ENCODE measurements around the gene KRTAP5-8. TPM values are rescaled to one million over a fixed set of nuclear protein-coding genes. Genes with fewer than 3 reads are reported as not detected.
"Not testable (repeated sequence)": the region's sequence is repeated elsewhere in the genome, so short reads cannot be mapped to it uniquely, and the experiment has no call there.

The KRTAP5-8 gene
- total RNA-seq, 4 donors from 2014 or later: 0.22 TPM; not detected in 3

DNA sequence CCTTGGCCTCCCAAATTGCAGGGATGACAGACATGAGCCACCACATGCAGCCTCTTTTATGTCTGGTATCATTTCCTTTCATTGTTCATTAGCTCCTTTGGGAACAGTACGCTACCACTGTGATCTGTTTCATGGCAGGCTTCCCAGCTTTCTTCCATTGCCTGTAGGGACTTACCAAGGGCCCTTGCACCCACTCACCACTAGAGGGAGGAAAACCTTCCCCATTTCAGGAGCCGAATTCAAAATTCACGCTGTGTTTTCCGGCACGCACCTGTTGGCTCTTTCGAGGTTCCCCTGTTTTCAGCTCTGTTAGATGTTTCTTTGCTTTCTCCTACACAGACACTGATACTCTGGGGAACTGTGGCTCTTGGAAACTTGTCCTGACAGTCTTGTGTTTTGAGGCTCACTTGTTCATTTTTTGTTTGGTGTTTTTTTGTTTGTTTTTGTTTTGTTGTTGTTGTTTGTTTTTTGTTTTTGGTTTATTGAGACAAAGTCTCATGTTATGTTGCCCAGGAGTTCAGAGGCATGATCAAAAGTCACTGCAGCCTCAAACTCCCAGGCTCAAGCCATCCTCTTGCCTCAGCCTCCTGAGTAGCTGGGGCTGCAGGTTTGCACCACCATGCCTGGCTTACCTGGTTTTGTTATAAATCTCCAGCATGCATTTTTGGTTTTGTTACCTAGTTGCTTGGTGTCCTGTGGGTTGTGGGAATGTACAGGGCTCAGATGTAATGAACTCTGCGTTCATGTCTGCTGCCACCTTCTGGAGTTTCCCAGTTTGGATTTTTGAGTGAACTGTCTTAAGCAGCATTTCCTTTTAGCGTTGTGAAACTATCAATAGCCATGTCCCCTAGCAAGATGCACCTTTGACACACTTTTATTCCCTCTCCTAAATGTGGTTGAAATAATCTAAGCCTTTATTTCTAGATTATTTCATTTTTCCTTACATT, 42.5 kb downstream of the KRTAP5-8 start:
- H3K27ac ChIP-seq: no peak overlapping the region
- no peaks in the 10 kb centered on the region for H3K36me3 ChIP-seq
- no peak overlapping the region for H3K4me3 ChIP-seq
- intact Hi-C loops (cut with DNase I): no loop called here
- H3K27me3 ChIP-seq: peaks cover 0 to 33% (median 0%) of the 10 kb centered on the region in 4 donors
- 2 to 12% methylated on average over 8 of the region's 8 CpGs for WGBS, 2 donors
- no peak for TF ChIP-seq POLR2A (IDR thresholded peaks at IDR 0.05)
- TF ChIP-seq, protein P1, sequence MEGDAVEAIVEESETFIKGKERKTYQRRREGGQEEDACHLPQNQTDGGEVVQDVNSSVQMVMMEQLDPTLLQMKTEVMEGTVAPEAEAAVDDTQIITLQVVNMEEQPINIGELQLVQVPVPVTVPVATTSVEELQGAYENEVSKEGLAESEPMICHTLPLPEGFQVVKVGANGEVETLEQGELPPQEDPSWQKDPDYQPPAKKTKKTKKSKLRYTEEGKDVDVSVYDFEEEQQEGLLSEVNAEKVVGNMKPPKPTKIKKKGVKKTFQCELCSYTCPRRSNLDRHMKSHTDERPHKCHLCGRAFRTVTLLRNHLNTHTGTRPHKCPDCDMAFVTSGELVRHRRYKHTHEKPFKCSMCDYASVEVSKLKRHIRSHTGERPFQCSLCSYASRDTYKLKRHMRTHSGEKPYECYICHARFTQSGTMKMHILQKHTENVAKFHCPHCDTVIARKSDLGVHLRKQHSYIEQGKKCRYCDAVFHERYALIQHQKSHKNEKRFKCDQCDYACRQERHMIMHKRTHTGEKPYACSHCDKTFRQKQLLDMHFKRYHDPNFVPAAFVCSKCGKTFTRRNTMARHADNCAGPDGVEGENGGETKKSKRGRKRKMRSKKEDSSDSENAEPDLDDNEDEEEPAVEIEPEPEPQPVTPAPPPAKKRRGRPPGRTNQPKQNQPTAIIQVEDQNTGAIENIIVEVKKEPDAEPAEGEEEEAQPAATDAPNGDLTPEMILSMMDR (IDR thresholded peaks at IDR 0.05): peak; percentile 39 to 80 (median 74)
- no peak for DNase-seq
- no peaks in the 10 kb centered on the region for H3K9me3 ChIP-seq
- H3K4me1 ChIP-seq: peaks cover 0 to 7% (median 0%) of the 10 kb centered on the region in 3 donors

DNA sequence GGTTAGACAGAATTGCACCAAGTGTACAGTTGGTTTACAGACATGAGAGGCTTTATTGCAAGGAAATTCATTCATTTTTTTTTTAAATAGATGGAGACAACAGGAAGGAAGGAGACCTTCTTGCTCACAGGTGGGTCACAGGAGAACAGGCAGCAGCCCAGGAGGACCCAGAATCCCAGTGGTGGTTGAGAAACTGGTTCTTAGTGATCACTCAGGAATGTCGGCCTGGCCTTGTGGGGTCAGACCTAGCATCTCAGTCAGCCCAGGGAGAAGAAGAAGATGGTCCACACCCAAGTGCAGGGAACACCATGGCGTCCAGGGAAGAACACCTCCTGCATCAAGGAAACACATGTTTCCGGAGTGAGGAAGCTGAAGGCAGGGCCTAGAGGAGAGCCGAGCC, 44.0 kb downstream of the KRTAP5-8 start:
- Histone ChIP-seq H3K9me3 (no peaks in the 10 kb centered on the region), H3K27ac (no peak overlapping the region), H3K27me3 (peaks cover 0 to 30% (median 0%) of the 10 kb centered on the region in 4 donors), H3K4me3 (no peak overlapping the region), H3K36me3 (no peaks in the 10 kb centered on the region), H3K4me1 (peaks cover 0 to 7% (median 0%) of the 10 kb centered on the region in 3 donors)
- 74% methylated on average over 3 to 4 of the region's 4 CpGs for WGBS, 2 donors
- TF ChIP-seq, protein P1 (IDR thresholded peaks at IDR 0.05): no peak
- TF ChIP-seq POLR2A (IDR thresholded peaks at IDR 0.05): no peak
- intact Hi-C loops (cut with DNase I): no loop called here
- DNase-seq: no peak

DNA sequence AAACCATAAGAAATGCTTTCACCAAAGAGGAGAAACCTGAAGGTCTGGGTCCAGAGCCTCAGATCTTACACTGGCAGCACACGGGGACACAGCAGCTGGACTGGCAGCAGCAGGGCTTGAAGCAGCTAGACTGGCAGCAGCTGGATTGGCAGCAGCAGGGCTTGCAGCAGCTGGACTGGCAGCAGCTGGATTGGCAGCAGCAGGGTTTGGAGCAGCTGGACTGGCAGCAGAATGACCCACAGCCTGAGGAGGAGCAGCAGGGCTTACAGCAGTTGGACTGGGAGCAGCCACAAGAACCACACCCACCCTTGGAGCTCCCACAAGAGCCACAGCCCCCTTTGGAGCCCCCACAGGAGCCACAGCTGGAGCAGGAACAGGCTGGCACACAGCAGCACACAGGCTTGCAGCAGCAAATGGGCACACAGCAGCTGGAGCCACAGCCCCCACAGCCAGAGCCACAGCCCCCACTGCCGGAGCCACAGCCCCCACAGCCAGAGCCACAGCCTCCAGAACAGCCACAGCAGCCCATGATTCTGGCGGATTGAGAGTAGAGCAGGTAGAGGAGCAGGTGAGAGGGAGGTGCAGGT, 44.6 kb downstream of the KRTAP5-8 start, which contains the start of gene KRTAP5-11:
Gene KRTAP5-11, minus strand, starts transcription at position 567 of the 587 bp plus-strand sequence. Its CDS starts 38 bp downstream, at position 529.
- no peaks in the 10 kb centered on the region for H3K9me3 ChIP-seq
- TF ChIP-seq, protein P1 (IDR thresholded peaks at IDR 0.05): no peak
- no peak for TF ChIP-seq POLR2A (IDR thresholded peaks at IDR 0.05)
- no peak within 1 kb of the TSS for H3K27ac ChIP-seq
- WGBS, 2 donors: 35 to 57% methylated on average over 2 of the region's 3 CpGs
- H3K4me1 ChIP-seq: peaks cover 0 to 7% (median 0%) of the 10 kb centered on the region in 3 donors
- no peaks in the 10 kb centered on the region for H3K36me3 ChIP-seq
- no peak within 1 kb of the TSS for H3K4me3 ChIP-seq
- H3K27me3 ChIP-seq: peaks cover 0 to 30% (median 0%) of the 10 kb centered on the region in 4 donors
- intact Hi-C loops (cut with DNase I): no loop called here
- no peak for DNase-seq

DNA sequence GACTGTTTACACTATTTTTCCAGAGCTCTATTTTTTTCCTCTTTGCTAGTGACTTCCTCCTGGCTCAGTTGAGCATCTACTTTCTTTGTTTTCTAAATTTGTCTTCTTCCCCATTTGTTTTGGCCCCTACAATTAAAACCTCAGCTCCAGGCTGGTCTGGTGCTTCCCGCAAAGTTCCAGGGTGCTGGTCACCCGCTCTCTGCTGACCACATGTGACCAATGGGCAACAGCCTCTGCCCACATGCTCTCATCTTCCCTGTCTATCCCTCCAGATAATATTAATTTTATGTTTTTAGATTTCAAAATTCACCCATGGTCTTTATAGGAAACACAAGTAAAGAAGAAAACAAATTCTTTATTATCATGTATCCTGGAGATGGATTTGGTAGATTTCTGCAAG, 45.1 kb downstream of the KRTAP5-8 start:
- intact Hi-C loops (cut with DNase I); H3K9me3 ChIP-seq; H3K36me3 ChIP-seq; H3K4me3 ChIP-seq; H3K27ac ChIP-seq; DNase-seq; H3K4me1 ChIP-seq: not testable (repeated sequence)
- 60 to 79% methylated on average over 2 of the region's 2 CpGs for WGBS, 2 donors
- peaks cover 0 to 30% (median 0%) of the 10 kb centered on the region in 4 donors for H3K27me3 ChIP-seq

DNA sequence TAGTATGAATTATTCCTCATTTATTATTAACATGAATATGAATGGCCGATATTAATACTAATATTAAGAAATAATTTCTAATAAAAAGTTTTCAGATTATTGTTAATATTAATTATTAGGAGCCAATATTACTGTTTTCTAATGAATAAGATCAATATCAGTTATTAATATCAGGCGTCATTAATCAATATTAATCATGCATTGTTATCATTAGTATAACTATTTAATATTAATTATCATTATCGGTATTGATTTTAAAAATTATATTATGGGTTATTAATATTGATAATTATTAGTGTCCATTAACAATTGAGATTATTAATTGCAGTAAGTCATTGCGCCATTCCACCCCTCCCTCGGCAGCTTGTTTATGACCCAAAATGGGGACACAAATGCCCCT, 47.8 kb downstream of the KRTAP5-8 start:
- H3K9me3 ChIP-seq; DNase-seq; H3K36me3 ChIP-seq; H3K4me3 ChIP-seq; H3K27ac ChIP-seq; H3K4me1 ChIP-seq; intact Hi-C loops (cut with DNase I): not testable (repeated sequence)
- peaks cover 0 to 25% (median 0%) of the 10 kb centered on the region in 4 donors for H3K27me3 ChIP-seq
- 82 to 87% methylated on average over 5 of the region's 5 CpGs for WGBS, 2 donors

DNA sequence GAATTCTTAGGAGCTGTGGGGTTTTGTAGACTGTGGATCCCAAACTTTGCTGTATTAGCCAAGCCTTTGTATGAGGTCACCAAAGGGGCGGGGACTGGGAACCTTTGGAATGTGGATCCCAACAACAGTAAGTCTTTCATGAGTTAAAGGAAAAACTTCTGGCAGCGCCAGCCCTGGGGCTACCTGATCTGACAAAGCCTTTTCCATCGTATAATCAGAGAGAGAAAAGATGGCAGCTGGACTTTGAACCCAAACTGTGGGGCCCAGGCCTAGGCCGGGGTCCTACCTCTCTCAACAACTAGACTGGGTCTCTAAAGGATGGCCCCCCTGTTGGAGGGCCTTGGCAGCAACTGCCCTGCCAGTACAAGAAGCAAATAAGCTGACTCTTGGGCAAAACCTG, 50.5 kb downstream of the KRTAP5-8 start:
- H3K36me3 ChIP-seq; H3K4me3 ChIP-seq; intact Hi-C loops (cut with DNase I); DNase-seq; H3K9me3 ChIP-seq; H3K4me1 ChIP-seq; H3K27ac ChIP-seq: not testable (repeated sequence)
- peaks cover 0 to 11% (median 0%) of the 10 kb centered on the region in 4 donors for H3K27me3 ChIP-seq
- 60 to 65% methylated on average over 3 to 4 of the region's 4 CpGs for WGBS, 2 donors

Small RNA genes lying within 50 kb of the gene (small RNA-seq; reads per million reads assigned to genes)
- gene AP000867.1 (0 reads per million in 4 donors), gene KRTAP5-14P (0 reads per million in 4 donors)

Other genes starting within 250 kb of the KRTAP5-8 start
- gene DHCR7, start 89.6 kb upstream of the KRTAP5-8 start, total RNA-seq: 10 to 100 TPM; 22.5 to 86.1 (median 36.5) TPM
- 10 to 100 TPM; 62.0 to 81.3 (median 71.7) TPM for gene NADSYN1, start 84.8 kb upstream of the KRTAP5-8 start, total RNA-seq
- under 1 TPM in 1 of 4 donors, not detected in 3; 0.38 TPM for gene KRTAP5-7, start 10.8 kb upstream of the KRTAP5-8 start, total RNA-seq
- not detected for gene KRTAP5-9, start 10.4 kb downstream of the KRTAP5-8 start, total RNA-seq
- not detected for gene KRTAP5-10, start 27.5 kb downstream of the KRTAP5-8 start, total RNA-seq
- not detected for gene KRTAP5-11, start 44.9 kb downstream of the KRTAP5-8 start, total RNA-seq

Data from esophagus squamous epithelium (tissue), 5 donors.